Posterior cingulate gyrus (tissue), 11 donors: ENCODE results near the gene IL24.
"Not testable (repeated sequence)": the region's sequence is repeated elsewhere in the genome, so short reads cannot be mapped to it uniquely, and the experiment has no call there.

Experiments used
- DNase-seq, 10 donors: peaks; one replicate each; pipeline versions ENCODE4 v3.0.0 to v3.0.0-alpha.2; 2020 to 2021; ENCODE audit warnings: mixed read lengths in 3 of 10
- intact Hi-C: fragments of 100-400 bp; cut with DNase I; formaldehyde crosslinking; loops from one replicate; pipeline ENCODE4 v1.15.1; 2023

IL24 gene, protein sequence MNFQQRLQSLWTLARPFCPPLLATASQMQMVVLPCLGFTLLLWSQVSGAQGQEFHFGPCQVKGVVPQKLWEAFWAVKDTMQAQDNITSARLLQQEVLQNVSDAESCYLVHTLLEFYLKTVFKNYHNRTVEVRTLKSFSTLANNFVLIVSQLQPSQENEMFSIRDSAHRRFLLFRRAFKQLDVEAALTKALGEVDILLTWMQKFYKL

DNA sequence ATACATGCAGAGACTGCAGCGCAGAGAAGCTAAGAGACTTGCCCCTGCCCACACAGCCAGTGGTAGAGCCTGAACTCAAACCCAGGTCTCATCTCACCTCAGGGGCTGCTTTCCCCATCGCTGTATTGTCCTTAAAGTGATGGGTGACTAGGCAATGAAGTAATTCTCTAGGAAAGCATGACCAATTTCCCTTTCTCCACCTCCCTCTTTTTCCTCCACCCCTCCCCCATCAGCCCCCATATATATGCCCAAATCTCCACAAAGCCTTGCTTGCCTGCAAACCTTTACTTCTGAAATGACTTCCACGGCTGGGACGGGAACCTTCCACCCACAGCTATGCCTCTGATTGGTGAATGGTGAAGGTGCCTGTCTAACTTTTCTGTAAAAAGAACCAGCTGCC, at the start of gene IL24:
IL24 (plus strand) TSS at position 269 of the 400 bp plus-strand sequence. CDS start 390 bp downstream, outside the sequence.
- intact Hi-C loops = no loop called here
- DNase-seq = no peak

DNA sequence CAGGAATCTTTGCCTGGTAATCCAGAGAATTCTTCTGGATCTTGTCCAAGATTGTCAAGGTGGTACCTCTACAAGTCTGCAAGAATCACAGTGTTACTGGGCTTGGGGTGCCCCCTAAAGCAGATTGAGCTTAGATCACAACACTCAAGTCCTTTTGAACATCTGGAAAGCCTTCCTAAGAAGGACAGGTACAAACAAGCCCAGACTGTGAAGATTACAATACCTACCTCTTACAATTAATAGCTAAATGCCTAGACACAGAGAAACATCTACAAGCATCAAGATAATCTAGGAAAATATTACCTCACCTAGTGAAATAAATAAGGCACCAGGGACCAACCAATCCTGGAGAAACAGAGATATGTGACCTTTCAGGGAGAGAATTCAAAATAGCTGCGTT, 49.3 kb upstream of the IL24 start:
- DNase-seq = no peak
- intact Hi-C loops = no loop called here

DNA sequence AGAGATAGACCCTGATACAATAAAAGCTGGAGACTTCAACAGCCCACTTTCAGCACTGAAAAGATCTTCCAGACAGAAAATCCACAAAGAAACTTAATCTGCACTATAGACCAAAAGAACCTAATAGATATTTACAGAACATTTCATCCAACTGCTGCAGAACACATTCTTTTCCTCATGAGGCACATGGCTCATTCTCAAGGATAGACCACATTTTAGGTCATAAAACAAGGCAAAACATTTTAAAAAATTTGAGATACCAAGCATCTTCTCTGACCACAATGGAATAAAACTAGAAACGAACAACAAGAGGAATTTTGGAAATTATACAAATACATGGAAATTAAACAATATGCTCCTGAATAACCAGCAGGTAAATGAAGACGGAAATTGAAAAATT, 46.8 kb upstream of the IL24 start:
- DNase-seq = no peak
- intact Hi-C loops = no loop called here

DNA sequence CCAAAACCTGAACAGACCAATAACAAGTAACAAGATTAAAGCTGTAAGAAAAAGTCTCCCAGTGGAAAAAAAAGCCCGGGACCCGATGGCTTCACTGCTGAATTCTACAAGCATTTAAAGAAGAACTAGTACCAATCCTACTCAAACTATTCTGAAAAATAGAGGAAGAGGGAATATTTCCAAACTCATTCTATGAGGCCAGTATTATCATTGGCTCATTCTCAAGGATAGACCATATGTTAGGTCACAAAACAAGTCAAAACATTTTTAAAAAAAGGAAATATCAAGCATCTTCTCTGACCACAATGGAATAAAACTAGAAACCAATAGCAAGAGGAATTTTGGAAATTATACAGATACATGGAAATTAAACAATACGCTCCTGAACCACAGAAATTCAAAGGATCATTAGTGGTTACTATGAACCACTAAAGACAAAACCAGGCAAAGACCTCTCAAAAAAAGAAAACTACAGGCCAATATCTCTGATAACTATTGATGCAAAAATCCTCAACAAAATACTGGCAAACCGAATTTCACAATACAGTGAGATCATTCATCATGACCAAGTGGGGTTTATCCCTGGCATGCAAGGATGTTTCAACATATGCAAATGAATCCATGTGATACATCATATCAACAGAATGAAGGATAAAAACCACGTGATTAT, 45.8 kb upstream of the IL24 start:
- intact Hi-C loops = no loop called here
- DNase-seq = no peak

GRCh38 chr1:206852662-206853061, 44.6 kb upstream of the IL24 start:
- DNase-seq, intact Hi-C loops: not testable (repeated sequence)

DNA sequence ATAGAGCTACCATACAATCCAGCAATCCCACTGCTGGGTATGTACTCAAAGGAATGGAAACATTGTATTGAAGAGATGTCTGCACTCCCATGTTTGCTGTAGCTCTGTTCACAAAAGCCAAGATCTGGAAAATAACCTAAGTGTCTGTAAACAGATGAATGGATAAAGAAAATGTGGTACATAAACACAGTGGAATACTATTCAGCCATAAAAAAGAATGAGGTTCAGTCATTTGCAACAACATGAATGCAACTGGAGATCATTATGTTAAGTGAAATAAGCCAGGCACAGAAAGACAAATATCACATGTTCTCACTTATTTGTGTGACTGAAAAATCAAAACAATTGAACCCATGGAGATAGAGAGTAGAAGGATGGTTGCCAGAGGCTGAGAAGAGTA, 43.5 kb upstream of the IL24 start:
- intact Hi-C loops, DNase-seq: not testable (repeated sequence)

GRCh38 chr1:206854401-206855129, 42.7 kb upstream of the IL24 start:
- intact Hi-C loops = no loop called here
- DNase-seq = no peak

- no peak for DNase-seq
- intact Hi-C loops = no loop called here
Observed at GRCh38 chr1:206855859-206856258, 41.4 kb upstream of the IL24 start.

DNA sequence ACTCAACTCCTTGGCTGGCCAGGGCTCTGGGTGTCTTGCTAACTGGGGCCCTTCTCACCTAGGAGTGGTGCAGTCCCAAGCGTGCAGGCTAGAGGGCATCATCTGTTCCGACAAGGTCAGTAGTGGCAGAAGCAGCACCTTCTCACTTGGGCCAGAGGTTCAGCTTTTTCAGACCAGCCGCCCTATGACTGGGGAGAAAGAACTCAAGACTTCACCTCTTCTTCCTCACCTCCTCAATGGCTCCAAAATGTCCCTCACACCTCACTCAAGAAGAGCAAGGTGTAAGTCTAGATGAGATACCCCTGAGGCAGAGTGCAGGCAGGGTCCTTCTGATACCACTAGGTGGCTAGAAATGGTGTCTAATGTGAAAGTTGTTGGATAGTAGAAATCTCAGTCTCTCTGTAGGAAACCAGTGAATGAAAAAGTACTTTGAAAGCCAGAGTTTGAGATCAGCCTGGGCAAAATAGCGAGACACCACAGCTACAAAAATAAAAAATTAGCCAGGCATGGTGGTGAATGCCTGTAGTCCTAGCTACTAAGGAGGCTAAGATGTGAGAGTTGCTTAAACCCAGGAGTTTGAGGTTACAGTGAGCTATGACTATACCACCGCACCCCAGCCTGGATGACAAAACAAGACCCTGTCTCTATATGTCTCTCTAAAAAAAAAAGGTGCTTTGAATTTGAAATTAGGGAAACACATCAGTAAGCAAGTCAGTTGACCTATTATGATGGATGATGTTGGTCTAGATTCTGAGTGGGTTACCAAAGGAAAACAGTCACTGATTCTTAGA, 40.4 kb upstream of the IL24 start:
- DNase-seq = no peak
- intact Hi-C loops = no loop called here

- DNase-seq = no peak
- intact Hi-C loops = no loop called here
Observed at GRCh38 chr1:206859082-206859521, 38.1 kb upstream of the IL24 start.

DNA sequence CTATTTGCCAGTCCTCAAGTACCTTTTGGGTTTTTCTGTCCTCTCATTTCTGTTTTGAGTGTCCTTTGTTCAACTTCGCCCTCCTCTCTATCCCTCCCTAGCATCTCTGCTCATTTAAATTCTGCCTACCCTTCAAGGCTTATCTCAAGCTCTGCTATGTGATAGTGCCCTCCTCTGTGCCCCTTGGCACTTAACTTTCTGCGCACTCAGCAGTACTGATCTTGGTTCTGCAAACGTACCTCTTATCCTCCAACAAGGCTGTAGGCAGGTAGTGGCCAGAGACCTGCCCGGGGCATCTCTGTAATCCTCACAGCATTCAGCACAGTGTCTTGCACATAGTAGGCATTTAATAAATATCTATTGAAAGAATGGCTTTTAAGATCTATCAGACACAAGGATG, 37.1 kb upstream of the IL24 start:
- intact Hi-C loops = no loop called here
- no peak for DNase-seq

- no peak for DNase-seq
- intact Hi-C loops = no loop called here
Observed at GRCh38 chr1:206863266-206863665, 34.0 kb upstream of the IL24 start.

DNA sequence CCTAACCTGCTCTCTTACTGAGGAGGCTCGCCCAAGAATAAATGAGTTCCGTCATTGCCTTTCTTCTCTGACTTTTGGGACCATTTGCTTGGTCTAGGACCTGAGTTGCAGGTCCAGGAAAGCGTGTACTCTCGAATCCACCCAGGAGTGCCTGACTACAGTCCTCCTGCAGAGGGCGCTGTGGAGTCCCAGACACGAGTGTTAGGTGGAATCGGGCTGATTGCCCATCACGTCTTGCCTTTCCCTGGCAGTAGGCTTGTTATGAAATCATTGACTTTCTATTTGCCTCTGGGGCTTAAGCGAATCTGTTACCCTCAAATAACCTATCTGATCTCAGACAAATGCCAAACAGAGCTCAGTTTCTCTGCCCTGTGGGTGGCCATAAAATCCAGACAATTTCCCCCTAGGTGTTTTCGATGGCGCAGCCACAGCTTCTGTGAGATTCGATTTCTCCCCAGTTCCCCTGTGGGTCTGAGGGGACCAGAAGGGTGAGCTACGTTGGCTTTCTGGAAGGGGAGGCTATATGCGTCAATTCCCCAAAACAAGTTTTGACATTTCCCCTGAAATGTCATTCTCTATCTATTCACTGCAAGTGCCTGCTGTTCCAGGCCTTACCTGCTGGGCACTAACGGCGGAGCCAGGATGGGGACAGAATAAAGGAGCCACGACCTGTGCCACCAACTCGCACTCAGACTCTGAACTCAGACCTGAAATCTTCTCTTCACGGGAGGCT, 32.1 kb upstream of the IL24 start, which contains the start of gene IL20:
IL20 (plus strand) TSS at position 685 of the 733 bp plus-strand sequence. CDS start 230 bp downstream, outside the sequence.
- peak in 8 of 10 donors; percentile 32 to 81 (median 60) for DNase-seq
- intact Hi-C loops = no loop called here

DNA sequence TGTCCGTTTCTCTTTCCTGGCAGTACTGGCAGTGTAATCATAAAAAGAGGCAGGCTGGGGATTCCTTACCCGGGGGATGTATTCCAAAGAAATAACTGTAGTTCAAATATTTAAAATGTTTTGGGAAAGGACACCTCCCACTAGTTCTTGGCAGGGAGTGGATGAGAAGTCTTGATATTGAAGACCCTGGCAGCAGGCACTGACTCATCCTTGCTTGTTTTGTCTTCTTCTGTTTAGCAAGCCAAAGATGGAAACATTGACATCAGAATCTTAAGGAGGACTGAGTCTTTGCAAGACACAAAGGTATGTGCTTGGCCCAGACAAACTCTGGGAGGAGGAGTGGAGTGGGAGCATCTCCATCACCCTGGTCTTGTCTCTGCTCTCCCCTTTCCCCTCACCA, 31.2 kb upstream of the IL24 start:
- intact Hi-C loops = no loop called here
- DNase-seq = no peak

DNA sequence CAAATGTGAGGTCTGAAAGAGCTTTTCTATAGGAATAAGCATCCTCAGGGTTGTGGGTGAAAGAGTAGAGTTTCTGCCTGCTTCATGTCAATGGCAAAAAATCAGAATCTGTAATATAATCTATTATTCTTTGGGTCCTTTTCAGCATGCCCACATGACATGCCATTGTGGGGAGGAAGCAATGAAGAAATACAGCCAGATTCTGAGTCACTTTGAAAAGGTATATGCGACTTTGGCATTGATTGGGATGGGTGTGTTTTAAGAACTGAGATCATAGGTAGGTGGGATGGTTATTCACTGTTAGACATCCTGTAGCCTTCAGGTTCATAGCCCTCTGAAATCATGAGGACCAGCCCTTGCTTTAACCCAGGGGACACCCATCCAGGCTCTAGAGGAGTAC, 30.0 kb upstream of the IL24 start:
- intact Hi-C loops = no loop called here

DNA sequence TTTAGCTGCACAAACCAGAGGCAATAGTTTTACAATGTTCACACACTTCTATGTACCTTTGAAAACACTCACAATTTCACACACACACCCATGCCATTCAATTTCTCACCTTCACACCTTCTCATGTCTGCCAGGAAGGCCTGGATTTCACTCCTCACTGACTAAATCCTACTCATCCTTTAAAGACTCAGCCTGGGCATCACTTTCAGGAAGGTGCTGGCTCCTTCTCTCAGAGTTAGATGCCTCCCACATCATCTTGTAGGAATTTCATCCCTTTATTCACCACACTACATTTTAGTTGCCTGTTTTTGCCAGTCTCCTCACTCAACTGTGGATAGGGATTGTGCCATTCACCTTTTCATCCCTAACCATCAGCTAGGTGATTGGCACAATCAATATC, 29.5 kb upstream of the IL24 start:
- intact Hi-C loops = no loop called here
- no peak for DNase-seq

More for the DNA sequence above, 30.0 kb upstream of the IL24 start:
- no peak for DNase-seq

DNA sequence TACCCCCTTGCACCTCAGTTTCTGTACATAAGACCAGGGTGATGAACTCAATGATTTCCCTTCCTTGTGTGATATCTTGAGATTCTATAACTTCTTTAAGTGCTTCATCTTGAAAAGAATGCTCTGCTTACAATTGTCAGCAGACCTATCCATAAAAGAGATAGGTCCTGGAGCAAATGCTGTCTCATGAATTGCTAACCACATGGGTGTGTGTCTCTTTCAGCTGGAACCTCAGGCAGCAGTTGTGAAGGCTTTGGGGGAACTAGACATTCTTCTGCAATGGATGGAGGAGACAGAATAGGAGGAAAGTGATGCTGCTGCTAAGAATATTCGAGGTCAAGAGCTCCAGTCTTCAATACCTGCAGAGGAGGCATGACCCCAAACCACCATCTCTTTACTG, 29.0 kb upstream of the IL24 start:
- no peak for DNase-seq
- intact Hi-C loops = no loop called here

DNA sequence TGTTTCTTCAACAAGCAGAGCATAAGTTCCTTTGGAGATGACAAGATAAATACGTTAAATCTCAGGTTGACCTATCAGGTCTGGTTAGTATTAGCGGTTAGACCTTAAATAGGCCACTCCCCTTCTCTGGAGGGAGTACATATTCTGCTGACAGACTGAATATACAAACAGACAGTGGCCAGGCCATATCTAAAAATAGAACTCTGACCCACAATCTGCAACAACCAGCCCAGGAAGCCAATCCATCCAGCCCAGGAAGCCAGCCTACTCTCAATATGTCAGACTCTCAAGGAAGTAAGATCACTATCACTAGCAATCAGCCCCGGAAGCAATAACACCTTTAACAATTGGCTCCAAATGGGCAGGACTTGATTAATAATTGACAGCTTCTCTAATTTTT, 25.1 kb upstream of the IL24 start:
- no peak for DNase-seq
- intact Hi-C loops = no loop called here

- no peak for DNase-seq
- intact Hi-C loops = no loop called here
Observed at GRCh38 chr1:206873603-206874188, 23.5 kb upstream of the IL24 start.
